ENCODE results near the gene CLIC1. TPM values are rescaled to one million over a fixed set of nuclear protein-coding genes. Genes with fewer than 3 reads are reported as not detected.

The CLIC1 gene
- total and polyA plus RNA-seq, 10 of the 15 experiments (the other 5 are each of a cell fraction or from before 2014, with no cell fraction given) = 446 to 1,266 (median 636) TPM

- TF ChIP-seq MYC (IDR thresholded peaks at IDR 0.05; ENCODE audit: insufficient read depth, insufficient read length, insufficient replicate concordance, low read length, severe bottlenecking) (no peak), SP1 (IDR thresholded peaks at IDR 0.05; ENCODE audit: low read depth, low read length) (peak; percentile 33), SPI1 (IDR thresholded peaks at IDR 0.05; ENCODE audit: borderline replicate concordance, insufficient read depth, low read depth, low read length) (no peak), YBX1 (IDR thresholded peaks at IDR 0.05) (no peak), LARP7 (IDR thresholded peaks at IDR 0.05) (no peak), E4F1 (IDR thresholded peaks at IDR 0.05; ENCODE audit: borderline replicate concordance, partially characterized antibody) (no peak), BMI1 (IDR thresholded peaks at IDR 0.05; ENCODE audit: borderline replicate concordance) (0 out of 2 replicates have a peak, but pooled peaks have one; percentile 12)
These were observed 1.1 kb upstream of the CLIC1 start (continued) for GRCh38 chr6:31737315-31737990.

GRCh38 chr6:31736768-31737314, 511 bp upstream of the CLIC1 start:
- ChIA-PET CTCF (interaction anchor here (0.6 to 15.8 kb wide), 14 partner anchors 8 to 185 kb away, joined by 3 to 208 read pairs (median 3); partner anchors contain the start of genes AIF1, DDAH2 and LY6G5C), SMC1A (ENCODE audit: uncharacterized antibody, unreplicated experiment) (interaction anchor here (0.8 to 6.3 kb wide), 14 partner anchors 8 to 186 kb away, joined by 3 to 45 read pairs (median 6); partner anchors contain the start of genes ABHD16A, DDAH2, HSPA1B and LSM2), POLR2A (interaction anchor here (0.6 to 9.7 kb wide), 22 partner anchors 10 to 440 kb away, joined by 3 to 158 read pairs (median 5); partner anchors contain the start of genes ABHD16A, BAG6, C6orf47 and DDX39B), RAD21 (ENCODE audit: unreplicated experiment) (interaction anchor here (0.6 to 6.0 kb wide), 14 partner anchors 7 to 459 kb away, joined by 3 to 53 read pairs (median 6); partner anchors contain the start of genes ABHD16A, C6orf47, DDAH2 and HSPA1A)
- in situ Hi-C loops (cut with MboI) = no loop called here
- Histone ChIP-seq H3K27me3 (replicated peaks in 1 of 2; ENCODE audit: control insufficient read depth in 2 of 2, insufficient read depth in 2 of 2, low read length in 1 of 2) (no peaks in the 10 kb centered on the region), H4K20me1 (ENCODE audit: control insufficient read depth, insufficient read depth) (0 out of 2 replicates have a peak, but pooled peaks cover 4% of the 10 kb centered on the region), H3K9ac (ENCODE audit: control insufficient read depth, insufficient read depth, low read length) (peak overlapping the region; percentile 98), H3K4me3 (peak overlapping the region; percentile 100), H3K36me3 (ENCODE audit: control insufficient read depth in 2 of 2, insufficient read depth in 2 of 2, low read length in 1 of 2) (peaks cover 6 to 12% of the 10 kb centered on the region in 2 experiments; a peak in 3 of 4 replicates), H3K27ac (ENCODE audit: control insufficient read depth, insufficient read depth) (peak overlapping the region; percentile 99), H3K79me2 (ENCODE audit: control insufficient read depth, insufficient read depth, low read length) (peaks cover 51% of the 10 kb centered on the region), H3K4me2 (ENCODE audit: control insufficient read depth, insufficient read depth) (peak overlapping the region; percentile 73), H2AFZ (ENCODE audit: control insufficient read depth, low read depth, low read length) (peak overlapping the region; percentile 69), H3K4me1 (ENCODE audit: control insufficient read depth, insufficient read depth, low read length) (peaks cover 28% of the 10 kb centered on the region), H3K9me3 (replicated peaks; ENCODE audit: control insufficient read depth, insufficient read depth, low read length) (no peaks in the 10 kb centered on the region)
- ATAC-seq (no peak), DNase-seq (ENCODE audit: low read depth, low spot score) (no peak), FAIRE-seq (no peak)
- intact Hi-C loops (cut with micrococcal nuclease; ENCODE audit: unreplicated experiment) = loop anchor here (5.0 kb wide), 1 partner anchor 70 kb away; the partner anchor contains the start of genes CSNK2B and LY6G5B
- 18% methylated on average over 10 of the region's 10 CpGs for WGBS (ENCODE audit: insufficient coverage, insufficient replicate concordance, low lambda C conversion rate, missing lambda C conversion rate)
- no peak for TF ChIP-seq POLR2A (IDR thresholded peaks at IDR 0.05; ENCODE audit: low read depth, low read length)
- no peak for TF ChIP-seq ZNF687 (IDR thresholded peaks at IDR 0.05)
- 0 out of 2 replicates have a peak, but pooled peaks have one; percentile 34 for TF ChIP-seq ZNF207 (IDR thresholded peaks at IDR 0.05; ENCODE audit: borderline replicate concordance)
- BruUV-seq (replicated peaks) = no TSS peak

Measured in GM12878 (cell line).